Epithelial cell of esophagus (primary cell): ENCODE measurements around the gene TLE2.
"Not testable (repeated sequence)": the region's sequence is repeated elsewhere in the genome, so short reads cannot be mapped to it uniquely, and the experiment has no call there.

ENCODE experiments used
- DNase-seq: peaks from one replicate; pipeline ENCODE4 v3.0.0; 2010; ENCODE audit warnings: low read depth
- H3K4me3 ChIP-seq: 2 replicates; pipeline ENCODE4 v1.5.1; 2011; ENCODE audit warnings: mild to moderate bottlenecking, low read length, control low read depth
- TF ChIP-seq, protein P1 (sequence below): IDR thresholded peaks from 2 replicates; pipeline ENCODE4 v1.5.1; 2011; ENCODE audit warnings: low read depth, mild to moderate bottlenecking, low read length, control low read depth, inconsistent platforms; ENCODE audit not compliant: insufficient read depth; ENCODE audit errors: missing control alignments

TLE2 gene

GRCh38 chr19:3003046-3003445, 26.0 kb downstream of the TLE2 start:
- no peak overlapping the region for H3K4me3 ChIP-seq

DNA sequence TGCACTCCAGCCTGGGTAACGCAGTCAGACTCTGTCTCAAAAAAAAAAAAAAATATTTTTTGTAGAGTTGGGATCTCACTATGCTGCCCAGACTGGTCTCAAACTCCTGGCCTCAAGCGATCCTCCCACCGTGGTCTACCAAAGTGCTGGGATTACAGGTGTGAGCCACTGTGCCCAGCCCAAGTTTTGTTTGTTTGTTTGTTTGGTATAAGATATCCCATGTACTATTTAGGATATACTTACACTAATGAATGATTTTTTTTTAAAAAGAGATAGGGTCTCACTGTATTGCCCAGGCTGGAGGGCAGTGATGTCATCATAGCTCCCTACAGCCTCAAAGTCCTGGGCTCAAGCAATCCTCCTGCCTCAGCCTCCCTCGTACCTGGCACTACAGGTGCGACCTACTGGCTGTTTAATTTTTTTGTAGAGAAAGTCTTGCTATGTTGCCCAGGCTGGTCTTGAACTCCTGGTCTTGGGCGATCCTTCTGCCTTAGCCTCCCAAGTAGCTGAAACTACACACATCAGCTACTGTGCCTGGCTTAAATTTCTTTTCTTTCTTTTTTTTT, 27.8 kb downstream of the TLE2 start:
- H3K4me3 ChIP-seq = no peak overlapping the region
- no peak for DNase-seq
- TF ChIP-seq, protein P1, sequence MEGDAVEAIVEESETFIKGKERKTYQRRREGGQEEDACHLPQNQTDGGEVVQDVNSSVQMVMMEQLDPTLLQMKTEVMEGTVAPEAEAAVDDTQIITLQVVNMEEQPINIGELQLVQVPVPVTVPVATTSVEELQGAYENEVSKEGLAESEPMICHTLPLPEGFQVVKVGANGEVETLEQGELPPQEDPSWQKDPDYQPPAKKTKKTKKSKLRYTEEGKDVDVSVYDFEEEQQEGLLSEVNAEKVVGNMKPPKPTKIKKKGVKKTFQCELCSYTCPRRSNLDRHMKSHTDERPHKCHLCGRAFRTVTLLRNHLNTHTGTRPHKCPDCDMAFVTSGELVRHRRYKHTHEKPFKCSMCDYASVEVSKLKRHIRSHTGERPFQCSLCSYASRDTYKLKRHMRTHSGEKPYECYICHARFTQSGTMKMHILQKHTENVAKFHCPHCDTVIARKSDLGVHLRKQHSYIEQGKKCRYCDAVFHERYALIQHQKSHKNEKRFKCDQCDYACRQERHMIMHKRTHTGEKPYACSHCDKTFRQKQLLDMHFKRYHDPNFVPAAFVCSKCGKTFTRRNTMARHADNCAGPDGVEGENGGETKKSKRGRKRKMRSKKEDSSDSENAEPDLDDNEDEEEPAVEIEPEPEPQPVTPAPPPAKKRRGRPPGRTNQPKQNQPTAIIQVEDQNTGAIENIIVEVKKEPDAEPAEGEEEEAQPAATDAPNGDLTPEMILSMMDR = no peak

More at GRCh38 chr19:3003046-3003445, 26.0 kb downstream of the TLE2 start:
- DNase-seq = no peak
- TF ChIP-seq, protein P1 = no peak

DNA sequence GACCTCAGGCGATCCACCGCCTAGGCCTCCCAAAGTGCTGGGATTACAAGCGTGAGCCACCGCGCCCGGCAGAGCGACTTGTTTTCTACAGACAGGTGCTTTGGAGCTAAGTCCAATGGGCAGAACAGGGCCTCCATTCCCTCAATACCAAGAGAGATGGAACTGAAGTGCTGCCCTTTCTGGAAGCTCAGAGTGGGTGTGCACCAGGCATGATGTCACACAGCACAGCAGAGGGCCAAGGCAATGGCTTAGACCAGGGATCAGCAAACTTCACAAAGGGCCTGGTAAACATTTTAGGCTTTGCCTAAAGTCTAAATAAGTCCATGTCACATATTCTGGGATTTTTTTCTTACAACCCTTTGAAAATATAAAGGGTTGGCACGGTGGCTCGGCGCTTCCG, 30.4 kb downstream of the TLE2 start:
- no peak overlapping the region for H3K4me3 ChIP-seq
- TF ChIP-seq, protein P1 = no peak
- DNase-seq = no peak

GRCh38 chr19:2997720-2998119, 31.4 kb downstream of the TLE2 start:
- DNase-seq = no peak
- H3K4me3 ChIP-seq = no peak overlapping the region
- TF ChIP-seq, protein P1 = no peak

DNA sequence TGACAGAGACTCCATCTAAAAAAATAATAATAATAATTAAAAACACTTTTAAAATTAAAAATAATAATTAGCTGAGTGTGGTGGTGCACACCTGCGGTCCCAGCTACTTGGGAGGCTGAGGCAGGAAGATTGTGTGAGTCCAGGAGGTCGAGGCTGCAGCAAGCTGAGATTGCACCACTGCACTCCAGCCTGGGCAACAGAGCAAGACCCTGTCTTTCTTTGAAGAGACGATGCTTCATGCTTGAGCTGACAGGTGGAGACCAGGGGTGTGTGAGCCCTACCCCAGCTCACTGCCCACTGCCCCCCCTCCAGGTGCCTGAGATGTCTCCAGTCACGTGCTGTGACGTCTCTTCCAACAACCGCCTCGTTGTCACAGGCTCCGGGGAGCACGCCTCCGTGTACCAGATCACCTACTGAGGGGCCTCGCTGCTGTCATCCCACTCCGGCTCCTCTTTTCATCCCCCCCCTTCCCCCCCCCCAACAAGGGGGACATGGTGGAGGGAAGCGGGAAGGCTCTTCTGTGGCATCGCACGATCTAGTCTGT, 34.4 kb downstream of the TLE2 start:
- no peak for DNase-seq
- TF ChIP-seq, protein P1 = no peak
- H3K4me3 ChIP-seq = no peak overlapping the region

GRCh38 chr19:2993579-2993978, 35.5 kb downstream of the TLE2 start:
- no peak for DNase-seq
- no peak overlapping the region for H3K4me3 ChIP-seq
- TF ChIP-seq, protein P1 = no peak

DNA sequence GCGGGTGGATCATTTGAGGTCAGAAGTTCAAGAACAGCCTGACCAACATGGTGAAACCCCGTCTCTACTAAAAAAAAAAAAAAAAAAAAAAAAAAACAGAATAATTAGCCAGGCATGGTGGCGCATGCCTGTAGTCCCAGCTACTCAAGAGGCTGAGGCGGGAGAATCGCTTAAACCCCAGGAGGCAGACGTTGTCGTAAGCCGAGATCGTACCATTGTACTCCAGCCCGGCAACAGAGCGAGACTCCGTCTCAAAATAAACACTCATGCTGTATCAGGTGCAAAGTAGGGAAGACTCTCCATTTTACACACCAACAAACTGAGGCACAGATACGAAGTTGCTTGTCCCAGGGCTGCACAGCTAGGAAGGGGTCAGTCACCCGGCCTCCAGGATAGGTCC, 36.1 kb downstream of the TLE2 start:
- H3K4me3 ChIP-seq = no peak overlapping the region
- TF ChIP-seq, protein P1 = no peak
- DNase-seq = no peak

GRCh38 chr19:2992333-2992732, 36.7 kb downstream of the TLE2 start:
- not testable (repeated sequence) for DNase-seq, H3K4me3 ChIP-seq
